ENCODE data around the gene CEP85L.

The CEP85L gene

GRCh38 chr6:118589649-118590365 lies 61.6 kb downstream of the CEP85L start:
- Histone ChIP-seq H3K4me2 (ENCODE audit: insufficient read depth, low read length) (no peak overlapping the region), H3K9me3 (ENCODE audit: insufficient read depth, low read length, severe bottlenecking) (no peaks in the 10 kb centered on the region), H2AFZ (ENCODE audit: low read depth, low read length) (no peak overlapping the region), H3K27ac (ENCODE audit: low read length) (no peak overlapping the region), H3K4me1 (ENCODE audit: insufficient read depth, low read length) (no peaks in the 10 kb centered on the region), H3K79me2 (ENCODE audit: insufficient read depth, low read length) (peaks cover 86% of the 10 kb centered on the region), H3K27me3 (ENCODE audit: insufficient read depth, low read length, poor library complexity) (no peaks in the 10 kb centered on the region), H4K20me1 (ENCODE audit: insufficient read depth, low read length) (peaks cover 9% of the 10 kb centered on the region; the same call in 1 of the 2 replicates), H3K4me3 (ENCODE audit: low read depth in 1 of 2, low read length in 2 of 2) (no peak overlapping the region), H3K9ac (ENCODE audit: low read depth, low read length) (no peak overlapping the region), H3K36me3 (ENCODE audit: insufficient read depth, low read length) (peaks cover 17% of the 10 kb centered on the region)
- no peak for DNase-seq
- no peak for TF ChIP-seq EZH2 (IDR thresholded peaks at IDR 0.05; ENCODE audit: borderline replicate concordance, low read depth, low read length, severe bottlenecking)
- TF ChIP-seq, protein P1, sequence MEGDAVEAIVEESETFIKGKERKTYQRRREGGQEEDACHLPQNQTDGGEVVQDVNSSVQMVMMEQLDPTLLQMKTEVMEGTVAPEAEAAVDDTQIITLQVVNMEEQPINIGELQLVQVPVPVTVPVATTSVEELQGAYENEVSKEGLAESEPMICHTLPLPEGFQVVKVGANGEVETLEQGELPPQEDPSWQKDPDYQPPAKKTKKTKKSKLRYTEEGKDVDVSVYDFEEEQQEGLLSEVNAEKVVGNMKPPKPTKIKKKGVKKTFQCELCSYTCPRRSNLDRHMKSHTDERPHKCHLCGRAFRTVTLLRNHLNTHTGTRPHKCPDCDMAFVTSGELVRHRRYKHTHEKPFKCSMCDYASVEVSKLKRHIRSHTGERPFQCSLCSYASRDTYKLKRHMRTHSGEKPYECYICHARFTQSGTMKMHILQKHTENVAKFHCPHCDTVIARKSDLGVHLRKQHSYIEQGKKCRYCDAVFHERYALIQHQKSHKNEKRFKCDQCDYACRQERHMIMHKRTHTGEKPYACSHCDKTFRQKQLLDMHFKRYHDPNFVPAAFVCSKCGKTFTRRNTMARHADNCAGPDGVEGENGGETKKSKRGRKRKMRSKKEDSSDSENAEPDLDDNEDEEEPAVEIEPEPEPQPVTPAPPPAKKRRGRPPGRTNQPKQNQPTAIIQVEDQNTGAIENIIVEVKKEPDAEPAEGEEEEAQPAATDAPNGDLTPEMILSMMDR (IDR thresholded peaks at IDR 0.05; ENCODE audit: borderline replicate concordance, extremely low read depth, low read length, poor library complexity, severe bottlenecking) = no peak
- ATAC-seq (ENCODE audit: insufficient read depth, low read depth) = no peak

- Histone ChIP-seq H3K27ac (ENCODE audit: low read length) (no peak overlapping the region), H3K27me3 (ENCODE audit: insufficient read depth, low read length, poor library complexity) (no peaks in the 10 kb centered on the region), H2AFZ (ENCODE audit: low read depth, low read length) (no peak overlapping the region), H3K36me3 (ENCODE audit: insufficient read depth, low read length) (peaks cover 19% of the 10 kb centered on the region), H3K4me3 (ENCODE audit: low read depth in 1 of 2, low read length in 2 of 2) (no peak overlapping the region), H3K4me1 (ENCODE audit: insufficient read depth, low read length) (no peaks in the 10 kb centered on the region), H3K9me3 (ENCODE audit: insufficient read depth, low read length, severe bottlenecking) (no peaks in the 10 kb centered on the region), H4K20me1 (ENCODE audit: insufficient read depth, low read length) (peaks cover 9% of the 10 kb centered on the region; the same call in 1 of the 2 replicates), H3K4me2 (ENCODE audit: insufficient read depth, low read length) (no peak overlapping the region), H3K79me2 (ENCODE audit: insufficient read depth, low read length) (peaks cover 90% of the 10 kb centered on the region), H3K9ac (ENCODE audit: low read depth, low read length) (no peak overlapping the region)
- TF ChIP-seq, protein P1 (IDR thresholded peaks at IDR 0.05; ENCODE audit: borderline replicate concordance, extremely low read depth, low read length, poor library complexity, severe bottlenecking) = no peak
- TF ChIP-seq EZH2 (IDR thresholded peaks at IDR 0.05; ENCODE audit: borderline replicate concordance, low read depth, low read length, severe bottlenecking) = no peak
- no peak for DNase-seq
- ATAC-seq (ENCODE audit: insufficient read depth, low read depth) = no peak
Observed at GRCh38 chr6:118589186-118589585, 62.2 kb downstream of the CEP85L start.

- no peak overlapping the region for H3K27ac ChIP-seq (ENCODE audit: low read length)
- H3K79me2 ChIP-seq (ENCODE audit: insufficient read depth, low read length) = peaks cover 90% of the 10 kb centered on the region
- no peak overlapping the region for H3K4me2 ChIP-seq (ENCODE audit: insufficient read depth, low read length)
- ATAC-seq (ENCODE audit: insufficient read depth, low read depth) = no peak
- TF ChIP-seq, protein P1 (IDR thresholded peaks at IDR 0.05; ENCODE audit: borderline replicate concordance, extremely low read depth, low read length, poor library complexity, severe bottlenecking) = no peak
- TF ChIP-seq EZH2 (IDR thresholded peaks at IDR 0.05; ENCODE audit: borderline replicate concordance, low read depth, low read length, severe bottlenecking) = no peak
- H3K9me3 ChIP-seq (ENCODE audit: insufficient read depth, low read length, severe bottlenecking) = no peaks in the 10 kb centered on the region
- H3K36me3 ChIP-seq (ENCODE audit: insufficient read depth, low read length) = peaks cover 19% of the 10 kb centered on the region
- H3K4me1 ChIP-seq (ENCODE audit: insufficient read depth, low read length) = no peaks in the 10 kb centered on the region
- DNase-seq = no peak
- H4K20me1 ChIP-seq (ENCODE audit: insufficient read depth, low read length) = peaks cover 9% of the 10 kb centered on the region; the same call in 1 of the 2 replicates
- no peak overlapping the region for H3K4me3 ChIP-seq (ENCODE audit: low read depth in 1 of 2, low read length in 2 of 2)
- H2AFZ ChIP-seq (ENCODE audit: low read depth, low read length) = no peak overlapping the region
- H3K27me3 ChIP-seq (ENCODE audit: insufficient read depth, low read length, poor library complexity) = no peaks in the 10 kb centered on the region
- H3K9ac ChIP-seq (ENCODE audit: low read depth, low read length) = no peak overlapping the region
Observed at GRCh38 chr6:118588626-118589025, 62.8 kb downstream of the CEP85L start.
